Fibroblast of pulmonary artery (primary cell): Measurements from ENCODE around the gene PCDHGB3.
A peak's percentile ranks its signal among the peaks of the same experiment; 100 is the strongest.

Source experiments
- DNase-seq: peaks from one replicate; pipeline ENCODE4 v3.0.0-alpha.2; 2010; ENCODE audit warnings: low read depth
- H3K4me3 ChIP-seq: replicated peaks from 2 replicates; pipeline ENCODE4 v1.5.1; 2011; ENCODE audit warnings: low read depth, mild to moderate bottlenecking, control low read depth, low read length, moderate library complexity
- TF ChIP-seq, protein P1 (sequence below): IDR thresholded peaks from 2 replicates; pipeline ENCODE4 v1.5.1; 2011; ENCODE audit warnings: mild to moderate bottlenecking, control low read depth, low read length, inconsistent platforms; ENCODE audit errors: missing control alignments

Gene PCDHGB3

DNA sequence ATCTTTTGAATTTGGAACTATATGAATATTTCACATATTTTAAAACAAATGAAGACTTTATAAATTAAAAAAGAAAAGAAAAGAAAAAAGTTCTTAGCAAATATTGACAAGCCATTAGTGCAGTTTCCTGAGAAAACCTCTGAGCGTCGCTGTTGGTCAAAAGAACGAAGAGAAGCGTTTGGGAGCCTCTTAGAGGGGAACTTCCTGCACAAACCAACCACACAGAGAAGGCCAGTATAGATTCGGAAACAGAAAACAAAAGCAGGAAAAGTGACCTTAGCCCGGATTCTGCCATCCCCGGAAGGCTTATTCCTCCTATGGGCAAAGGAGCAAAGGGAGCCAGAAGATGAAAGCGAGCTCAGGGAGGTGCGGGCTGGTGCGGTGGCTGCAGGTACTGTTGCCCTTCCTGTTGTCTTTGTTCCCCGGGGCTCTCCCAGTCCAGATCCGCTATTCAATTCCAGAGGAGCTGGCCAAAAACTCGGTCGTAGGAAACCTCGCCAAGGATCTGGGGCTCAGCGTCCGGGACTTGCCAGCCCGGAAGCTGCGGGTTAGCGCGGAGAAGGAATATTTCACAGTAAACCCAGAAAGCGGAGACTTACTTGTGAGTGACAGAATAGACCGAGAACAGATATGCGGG is 10.1 kb upstream of the PCDHGB3 start, which contains the start of gene PCDHGB2:
Gene PCDHGB2, plus strand, starts transcription at position 205 of the 637 bp plus-strand sequence. Its CDS starts 142 bp downstream, at position 347.
- H3K4me3 ChIP-seq, result peak within 1 kb of the TSS; percentile 47
- TF ChIP-seq, protein P1, sequence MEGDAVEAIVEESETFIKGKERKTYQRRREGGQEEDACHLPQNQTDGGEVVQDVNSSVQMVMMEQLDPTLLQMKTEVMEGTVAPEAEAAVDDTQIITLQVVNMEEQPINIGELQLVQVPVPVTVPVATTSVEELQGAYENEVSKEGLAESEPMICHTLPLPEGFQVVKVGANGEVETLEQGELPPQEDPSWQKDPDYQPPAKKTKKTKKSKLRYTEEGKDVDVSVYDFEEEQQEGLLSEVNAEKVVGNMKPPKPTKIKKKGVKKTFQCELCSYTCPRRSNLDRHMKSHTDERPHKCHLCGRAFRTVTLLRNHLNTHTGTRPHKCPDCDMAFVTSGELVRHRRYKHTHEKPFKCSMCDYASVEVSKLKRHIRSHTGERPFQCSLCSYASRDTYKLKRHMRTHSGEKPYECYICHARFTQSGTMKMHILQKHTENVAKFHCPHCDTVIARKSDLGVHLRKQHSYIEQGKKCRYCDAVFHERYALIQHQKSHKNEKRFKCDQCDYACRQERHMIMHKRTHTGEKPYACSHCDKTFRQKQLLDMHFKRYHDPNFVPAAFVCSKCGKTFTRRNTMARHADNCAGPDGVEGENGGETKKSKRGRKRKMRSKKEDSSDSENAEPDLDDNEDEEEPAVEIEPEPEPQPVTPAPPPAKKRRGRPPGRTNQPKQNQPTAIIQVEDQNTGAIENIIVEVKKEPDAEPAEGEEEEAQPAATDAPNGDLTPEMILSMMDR, result peak; percentile 44
- DNase-seq, result peak; percentile 66

DNA sequence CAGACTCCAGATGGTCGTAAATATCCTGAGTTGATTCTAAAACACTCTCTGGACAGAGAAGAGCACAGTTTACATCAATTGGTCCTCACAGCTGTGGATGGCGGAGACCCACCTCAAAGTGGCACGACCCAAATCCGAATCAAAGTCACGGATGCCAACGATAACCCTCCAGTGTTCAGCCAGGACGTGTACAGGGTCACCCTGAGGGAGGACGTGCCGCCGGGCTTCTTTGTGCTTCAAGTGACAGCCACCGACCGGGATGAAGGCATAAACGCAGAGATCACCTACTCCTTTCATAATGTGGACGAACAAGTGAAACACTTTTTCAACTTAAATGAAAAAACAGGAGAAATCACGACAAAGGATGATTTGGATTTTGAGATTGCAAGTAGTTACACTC is 9.4 kb upstream of the PCDHGB3 start:
- DNase-seq, result no peak
- H3K4me3 ChIP-seq, result no peak overlapping the region
- TF ChIP-seq, protein P1, result no peak

DNA sequence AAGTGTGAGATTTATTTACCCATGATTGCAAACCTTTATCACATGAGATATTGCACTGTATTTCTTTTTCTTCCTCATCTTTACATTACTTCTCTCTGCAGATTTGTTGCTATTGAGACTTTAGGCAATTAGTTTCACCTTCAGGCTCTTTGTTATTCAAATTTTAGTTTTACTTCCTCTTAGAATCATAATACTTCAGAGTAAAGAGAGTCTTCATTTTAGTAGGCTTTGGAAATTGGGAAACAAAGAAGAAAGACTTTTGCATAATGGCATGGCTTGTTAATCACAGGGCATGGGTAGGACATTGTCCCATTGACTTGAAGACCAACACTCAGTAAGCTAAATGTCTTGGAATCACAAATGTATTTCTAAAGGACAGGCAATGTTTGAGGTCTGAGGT is 7.3 kb upstream of the PCDHGB3 start:
- TF ChIP-seq, protein P1, result no peak
- H3K4me3 ChIP-seq, result no peak overlapping the region
- no peak for DNase-seq

DNA sequence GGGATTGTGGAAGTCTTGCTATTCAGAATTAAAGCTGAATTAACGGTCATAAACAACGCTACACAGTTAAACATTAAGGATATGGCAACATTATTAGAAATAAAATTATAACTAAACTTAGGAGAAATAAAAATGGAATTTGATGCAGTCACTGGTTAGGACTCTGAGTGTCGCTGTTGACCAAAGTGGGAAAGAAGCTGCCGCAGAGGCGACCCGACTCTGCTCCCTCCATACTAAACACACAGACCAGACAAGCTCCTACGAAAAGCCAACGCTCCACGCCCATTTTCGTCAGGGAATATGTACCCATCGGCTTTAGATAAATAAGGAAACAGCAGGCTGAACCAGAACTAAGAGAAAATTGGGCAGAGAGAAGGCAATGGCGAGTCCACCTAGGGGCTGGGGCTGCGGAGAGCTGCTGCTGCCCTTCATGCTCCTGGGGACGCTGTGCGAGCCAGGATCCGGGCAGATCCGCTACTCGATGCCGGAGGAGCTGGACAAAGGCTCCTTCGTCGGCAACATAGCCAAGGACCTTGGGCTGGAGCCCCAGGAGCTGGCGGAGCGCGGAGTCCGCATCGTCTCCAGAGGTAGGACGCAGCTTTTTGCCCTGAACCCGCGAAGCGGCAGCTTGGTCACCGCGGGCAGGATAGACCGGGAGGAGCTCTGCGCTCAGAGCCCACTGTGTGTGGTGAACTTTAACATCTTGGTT is 5.9 kb upstream of the PCDHGB3 start, which contains the start of gene PCDHGA5:
Gene PCDHGA5, plus strand, starts transcription at position 211 of the 709 bp plus-strand sequence. Its CDS starts 169 bp downstream, at position 380.
- TF ChIP-seq, protein P1, result peak; percentile 24
- peak within 1 kb of the TSS; percentile 40 for H3K4me3 ChIP-seq
- DNase-seq, result peak; percentile 54

DNA sequence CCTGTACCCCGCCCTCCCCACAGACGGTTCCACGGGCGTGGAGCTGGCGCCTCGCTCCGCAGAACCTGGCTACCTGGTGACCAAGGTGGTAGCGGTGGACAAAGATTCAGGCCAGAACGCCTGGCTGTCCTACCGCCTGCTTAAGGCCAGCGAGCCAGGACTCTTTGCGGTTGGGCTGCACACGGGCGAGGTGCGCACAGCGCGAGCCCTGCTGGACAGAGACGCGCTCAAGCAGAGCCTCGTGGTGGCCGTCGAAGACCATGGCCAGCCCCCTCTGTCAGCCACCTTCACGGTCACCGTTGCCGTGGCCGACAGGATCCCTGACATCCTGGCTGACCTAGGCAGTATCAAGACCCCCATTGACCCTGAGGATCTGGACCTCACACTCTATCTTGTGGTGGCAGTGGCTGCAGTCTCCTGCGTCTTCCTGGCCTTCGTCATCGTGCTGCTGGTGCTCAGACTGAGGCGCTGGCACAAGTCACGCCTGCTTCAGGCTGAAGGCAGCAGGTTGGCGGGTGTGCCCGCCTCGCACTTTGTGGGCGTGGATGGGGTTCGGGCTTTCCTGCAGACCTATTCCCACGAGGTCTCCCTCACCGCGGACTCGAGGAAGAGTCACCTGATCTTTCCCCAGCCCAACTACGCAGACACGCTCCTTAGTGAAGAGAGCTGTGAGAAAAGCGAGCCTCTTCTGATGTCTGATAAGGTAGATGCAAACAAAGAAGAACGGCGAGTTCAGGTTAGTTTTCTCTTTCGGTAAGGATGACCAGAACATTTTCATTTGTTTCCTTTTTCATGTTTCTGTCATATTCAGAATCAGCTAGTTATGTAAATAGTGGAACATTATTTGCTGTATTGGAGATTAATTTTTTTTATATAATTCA is 3.8 kb upstream of the PCDHGB3 start:
- no peak for DNase-seq
- TF ChIP-seq, protein P1, result no peak

DNA sequence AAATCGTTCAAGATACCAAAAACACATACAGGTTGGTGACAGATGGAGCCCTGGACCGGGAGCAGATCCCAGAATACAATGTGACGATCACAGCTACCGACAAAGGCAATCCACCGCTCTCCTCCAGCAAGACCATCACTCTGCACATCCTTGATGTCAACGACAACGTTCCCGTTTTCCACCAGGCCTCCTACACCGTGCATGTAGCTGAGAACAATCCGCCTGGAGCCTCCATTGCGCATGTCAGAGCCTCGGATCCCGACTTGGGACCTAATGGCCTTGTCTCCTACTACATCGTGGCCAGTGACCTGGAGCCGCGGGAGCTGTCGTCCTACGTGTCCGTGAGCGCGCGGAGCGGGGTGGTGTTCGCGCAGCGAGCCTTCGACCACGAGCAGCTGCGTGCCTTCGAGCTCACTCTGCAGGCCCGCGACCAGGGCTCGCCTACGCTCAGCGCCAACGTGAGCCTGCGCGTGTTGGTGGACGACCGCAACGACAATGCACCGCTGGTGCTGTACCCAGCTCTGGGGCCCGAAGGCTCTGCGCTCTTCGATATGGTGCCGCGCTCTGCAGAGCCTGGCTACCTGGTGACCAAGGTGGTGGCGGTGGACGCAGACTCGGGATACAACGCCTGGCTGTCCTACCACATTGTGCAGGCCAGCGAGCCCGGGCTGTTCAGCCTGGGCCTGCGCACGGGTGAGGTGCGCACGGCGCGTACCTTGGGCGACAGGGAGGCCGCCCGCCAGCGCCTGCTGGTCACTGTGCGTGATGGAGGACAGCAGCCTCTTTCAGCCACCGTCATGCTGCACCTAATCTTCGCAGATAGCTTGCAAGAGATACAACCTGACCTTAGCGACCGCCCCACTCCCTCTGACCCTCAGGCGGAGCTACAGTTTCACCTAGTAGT is 1.8 kb downstream of the PCDHGB3 start:
- TF ChIP-seq, protein P1, result no peak
- no peak overlapping the region for H3K4me3 ChIP-seq
- no peak for DNase-seq

More for the DNA sequence above, 3.8 kb upstream of the PCDHGB3 start:
- H3K4me3 ChIP-seq, result no peak overlapping the region
